HepG2 (cell line): ENCODE results near the gene AGAP1.

Experiments used
- ASH2L ChIP-seq: fragments of 300-600, 200-600 bp; sonication (generic); IDR thresholded peaks from 2 replicates; pipeline ENCODE4 v1.7.0; 2017; ENCODE audit warnings: low read depth, mild to moderate bottlenecking, moderate library complexity, mixed read lengths, low read length; ENCODE audit not compliant: insufficient read length
- BRCA1 ChIP-seq: sonication (generic); formaldehyde crosslinking; IDR thresholded peaks from 2 replicates; pipeline ENCODE4 v1.4.0; 2020; ENCODE audit warnings: missing genetic modification reagents
- BRF2 ChIP-seq: sonication (generic); formaldehyde crosslinking; IDR thresholded peaks from 2 replicates; pipeline ENCODE4 v1.8.1; 2022; ENCODE audit warnings: mild to moderate bottlenecking, missing genetic modification reagents
- CTCF ChIP-seq: sonication (generic); formaldehyde crosslinking; IDR thresholded peaks from 2 replicates; pipeline ENCODE4 v1.5.0; 2020; ENCODE audit warnings: mild to moderate bottlenecking, missing genetic modification reagents, moderate library complexity
- ESRRA ChIP-seq: sonication (generic); formaldehyde crosslinking; IDR thresholded peaks from 2 replicates; pipeline ENCODE4 v1.5.1; 2020; ENCODE audit warnings: mild to moderate bottlenecking, low read depth, missing genetic modification reagents
- FOXJ3 ChIP-seq: sonication (generic); formaldehyde crosslinking; IDR thresholded peaks from 2 replicates; pipeline ENCODE4 v1.4.0; 2020; ENCODE audit warnings: missing genetic modification reagents, mild to moderate bottlenecking, borderline replicate concordance
- HMG20A ChIP-seq: IDR thresholded peaks from 2 replicates; pipeline ENCODE4 v1.6.1; 2016; ENCODE audit warnings: borderline replicate concordance
- SMAD3 ChIP-seq: sonication (generic); formaldehyde crosslinking; IDR thresholded peaks from 2 replicates; pipeline ENCODE4 v1.4.0; 2020; ENCODE audit warnings: missing genetic modification reagents
- ZSCAN31 ChIP-seq: sonication (generic); formaldehyde crosslinking; IDR thresholded peaks from 2 replicates; pipeline ENCODE4 v1.5.0; 2020; ENCODE audit warnings: low read depth, mild to moderate bottlenecking, missing genetic modification reagents

GRCh38 chr2:235640377-235640776 is 146.5 kb downstream of the AGAP1 start:
- TF ChIP-seq SMAD3 (CRISPR knock-in tag) (no peak), FOXJ3 (no peak), ASH2L (no peak), ZSCAN31 (CRISPR knock-in tag) (no peak), BRF2 (CRISPR knock-in tag) (no peak), ESRRA (CRISPR knock-in tag) (no peak), BRCA1 (CRISPR knock-in tag) (no peak), CTCF (no peak), HMG20A (CRISPR knock-in tag) (no peak)
